Hepatocyte (in vitro differentiated cells): Measurements from ENCODE around the gene PDLIM7.

Experiments
- CTCF ChIP-seq: fragments of 200-600 bp; sonication (generic); IDR thresholded peaks from 2 replicates; pipeline ENCODE4 v1.5.1; 2016; ENCODE audit warnings: antibody characterized with exemption, mild to moderate bottlenecking; ENCODE audit not compliant: poor library complexity
- EZH2 ChIP-seq: fragments of 200-600 bp; sonication (generic); IDR thresholded peaks from 2 replicates; pipeline ENCODE4 v1.6.1; 2016; ENCODE audit warnings: antibody characterized with exemption, mild to moderate bottlenecking, borderline replicate concordance

GRCh38 chr5:177468685-177469628 lies 28.4 kb downstream of the PDLIM7 start:
- TF ChIP-seq EZH2 (no peak), CTCF (no peak)
